ENCODE data around the gene PLCH1.

DNA sequence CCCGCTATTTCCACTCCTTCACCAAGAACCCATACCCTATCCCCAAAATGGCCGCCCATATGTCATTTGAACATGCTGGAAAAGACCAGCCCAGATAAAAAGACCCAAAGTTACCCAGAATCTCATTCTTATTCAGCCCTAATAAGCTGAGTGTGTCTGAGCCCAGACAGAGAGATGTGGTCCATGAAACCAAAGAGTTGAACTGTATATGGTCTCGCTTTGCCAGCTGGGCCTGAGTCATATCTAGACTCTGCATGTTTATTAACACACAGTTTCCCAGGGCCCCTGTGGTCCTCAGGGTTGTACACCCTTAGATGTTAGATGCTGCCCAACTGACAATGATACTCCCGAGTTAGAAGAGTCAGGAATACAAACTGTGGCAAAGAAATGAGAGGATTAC lies 249.5 kb downstream of the PLCH1 start:
- TF ChIP-seq POLR2AphosphoS5 (IDR thresholded peaks at IDR 0.05; ENCODE audit: low read depth, low read length) (no peak), TAF1 (IDR thresholded peaks at IDR 0.05; ENCODE audit: borderline replicate concordance, insufficient read depth, low read length) (no peak), FOXP2 (optimal IDR thresholded peaks at IDR 0.05; ENCODE audit: borderline replicate concordance, extremely low read depth, extremely low read length, insufficient read depth) (no peak), SIN3A (IDR thresholded peaks at IDR 0.05; ENCODE audit: borderline replicate concordance, insufficient read depth, low read length) (no peak)
- TF ChIP-seq, protein P1, sequence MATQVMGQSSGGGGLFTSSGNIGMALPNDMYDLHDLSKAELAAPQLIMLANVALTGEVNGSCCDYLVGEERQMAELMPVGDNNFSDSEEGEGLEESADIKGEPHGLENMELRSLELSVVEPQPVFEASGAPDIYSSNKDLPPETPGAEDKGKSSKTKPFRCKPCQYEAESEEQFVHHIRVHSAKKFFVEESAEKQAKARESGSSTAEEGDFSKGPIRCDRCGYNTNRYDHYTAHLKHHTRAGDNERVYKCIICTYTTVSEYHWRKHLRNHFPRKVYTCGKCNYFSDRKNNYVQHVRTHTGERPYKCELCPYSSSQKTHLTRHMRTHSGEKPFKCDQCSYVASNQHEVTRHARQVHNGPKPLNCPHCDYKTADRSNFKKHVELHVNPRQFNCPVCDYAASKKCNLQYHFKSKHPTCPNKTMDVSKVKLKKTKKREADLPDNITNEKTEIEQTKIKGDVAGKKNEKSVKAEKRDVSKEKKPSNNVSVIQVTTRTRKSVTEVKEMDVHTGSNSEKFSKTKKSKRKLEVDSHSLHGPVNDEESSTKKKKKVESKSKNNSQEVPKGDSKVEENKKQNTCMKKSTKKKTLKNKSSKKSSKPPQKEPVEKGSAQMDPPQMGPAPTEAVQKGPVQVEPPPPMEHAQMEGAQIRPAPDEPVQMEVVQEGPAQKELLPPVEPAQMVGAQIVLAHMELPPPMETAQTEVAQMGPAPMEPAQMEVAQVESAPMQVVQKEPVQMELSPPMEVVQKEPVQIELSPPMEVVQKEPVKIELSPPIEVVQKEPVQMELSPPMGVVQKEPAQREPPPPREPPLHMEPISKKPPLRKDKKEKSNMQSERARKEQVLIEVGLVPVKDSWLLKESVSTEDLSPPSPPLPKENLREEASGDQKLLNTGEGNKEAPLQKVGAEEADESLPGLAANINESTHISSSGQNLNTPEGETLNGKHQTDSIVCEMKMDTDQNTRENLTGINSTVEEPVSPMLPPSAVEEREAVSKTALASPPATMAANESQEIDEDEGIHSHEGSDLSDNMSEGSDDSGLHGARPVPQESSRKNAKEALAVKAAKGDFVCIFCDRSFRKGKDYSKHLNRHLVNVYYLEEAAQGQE (IDR thresholded peaks at IDR 0.05; ENCODE audit: insufficient read depth in 1 of 2, low read depth in 2 of 2, low read length in 2 of 2): no peak
